HG02678 (cell line): Measurements from ENCODE around the gene KAZALD1.

Source experiments
- ATAC-seq: cut with Tn5 transposase; IDR thresholded peaks from one replicate; pipeline ENCODE4 v1.9.1; 2021; ENCODE audit warnings: mild to moderate bottlenecking, moderate library complexity; ENCODE audit not compliant: unreplicated experiment

Gene KAZALD1

DNA sequence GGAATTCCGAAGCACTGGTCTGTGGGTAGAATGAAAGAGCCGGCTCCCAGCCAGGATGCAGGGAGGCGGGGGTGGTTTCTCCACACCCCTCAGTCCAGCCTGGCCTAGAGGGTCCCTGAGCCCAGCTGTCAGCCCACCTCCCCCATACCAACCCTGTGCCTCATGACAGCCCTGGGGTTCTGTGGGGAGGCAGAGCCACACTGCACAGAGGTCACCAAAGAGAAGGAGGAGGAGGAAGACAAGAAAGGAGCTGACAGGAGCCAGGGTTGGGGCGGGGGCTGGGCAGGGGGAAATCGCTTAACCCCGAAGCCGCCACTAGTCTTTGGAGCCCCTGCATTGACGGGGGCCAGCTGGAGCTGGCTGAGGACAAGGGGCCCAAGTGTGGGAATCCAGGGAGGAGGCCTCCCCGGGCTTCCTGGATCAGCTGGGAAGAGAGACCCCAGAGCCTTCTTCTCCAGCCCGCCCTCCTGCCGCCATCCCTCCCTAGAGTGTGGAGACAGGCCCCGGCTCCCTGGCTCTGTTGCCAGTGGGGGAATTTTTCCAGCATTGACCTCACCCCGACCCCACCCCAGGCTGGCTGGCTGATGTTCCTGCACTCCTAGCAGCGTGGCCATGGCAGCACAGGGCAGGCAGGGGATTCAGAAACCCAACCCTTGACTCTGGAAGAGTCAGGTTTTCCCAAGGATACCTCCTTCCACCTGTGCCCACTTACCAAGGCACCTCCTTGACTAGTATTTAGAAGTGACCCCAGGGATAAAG, 32.5 kb downstream of the KAZALD1 start:
- ATAC-seq = no peak

- ATAC-seq = no peak
These were observed 33.2 kb downstream of the KAZALD1 start for GRCh38 chr10:101095004-101095403.

DNA sequence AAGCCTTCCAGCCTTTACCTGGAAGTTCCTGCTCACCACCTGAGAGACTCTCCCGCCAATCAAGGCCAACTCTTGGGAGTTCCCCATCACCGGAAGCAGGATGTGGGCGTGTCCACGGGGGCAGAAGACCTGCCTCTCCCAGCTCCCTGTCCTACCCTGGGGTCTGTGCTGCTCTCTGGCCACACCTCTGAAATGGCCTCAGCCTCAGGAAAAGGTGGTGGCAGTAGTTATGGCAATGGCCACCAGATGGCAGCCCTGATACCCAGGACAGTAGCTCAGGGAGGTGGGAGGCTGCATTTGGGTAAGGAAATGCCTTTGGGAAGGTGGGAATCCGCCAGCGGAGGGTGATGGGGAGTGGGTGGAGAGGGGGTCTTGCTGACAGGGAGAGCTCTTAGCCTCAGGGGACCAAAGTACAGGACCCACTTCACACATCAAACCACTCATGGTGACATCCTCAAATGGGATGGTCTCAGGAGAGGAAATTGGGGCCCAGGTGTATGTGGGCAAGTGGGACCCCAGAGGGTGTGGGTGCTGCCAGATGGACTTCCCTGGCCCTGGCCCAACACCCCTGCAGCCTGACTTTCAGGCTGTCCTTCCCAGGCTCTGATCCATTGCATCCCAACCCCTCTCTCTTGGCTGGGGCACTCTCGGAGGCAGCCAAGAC, 33.9 kb downstream of the KAZALD1 start:
- peak; percentile 67 for ATAC-seq

- no peak for ATAC-seq
These were observed 34.6 kb downstream of the KAZALD1 start for GRCh38 chr10:101096378-101096777.

GRCh38 chr10:101097881-101098280, 36.1 kb downstream of the KAZALD1 start:
- no peak for ATAC-seq

GRCh38 chr10:101099901-101100300, 38.1 kb downstream of the KAZALD1 start:
- no peak for ATAC-seq

DNA sequence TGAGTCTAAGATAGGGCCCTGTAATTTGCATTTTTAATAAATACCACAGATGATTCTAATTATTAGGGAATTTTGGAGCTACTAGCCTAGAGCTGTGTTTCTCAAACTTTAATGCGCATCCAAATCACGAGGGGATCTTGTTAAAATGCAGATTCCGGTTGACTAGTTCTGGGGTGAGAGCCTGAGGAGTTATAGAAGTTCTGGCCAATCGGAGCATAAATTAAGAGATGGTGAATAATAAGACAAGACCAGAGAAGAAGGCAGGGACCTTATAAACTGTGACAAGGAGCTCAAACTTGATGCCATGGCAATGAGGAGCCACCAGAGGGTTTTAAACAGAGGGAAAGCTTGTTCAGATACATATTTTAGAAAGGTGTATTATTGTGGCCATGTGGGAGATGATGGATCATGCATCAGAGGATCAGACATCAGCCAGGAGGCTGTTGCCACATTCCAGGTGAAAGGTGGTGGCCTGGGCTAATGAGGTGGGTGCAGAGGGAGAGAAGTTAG, 39.6 kb downstream of the KAZALD1 start:
- ATAC-seq = no peak

DNA sequence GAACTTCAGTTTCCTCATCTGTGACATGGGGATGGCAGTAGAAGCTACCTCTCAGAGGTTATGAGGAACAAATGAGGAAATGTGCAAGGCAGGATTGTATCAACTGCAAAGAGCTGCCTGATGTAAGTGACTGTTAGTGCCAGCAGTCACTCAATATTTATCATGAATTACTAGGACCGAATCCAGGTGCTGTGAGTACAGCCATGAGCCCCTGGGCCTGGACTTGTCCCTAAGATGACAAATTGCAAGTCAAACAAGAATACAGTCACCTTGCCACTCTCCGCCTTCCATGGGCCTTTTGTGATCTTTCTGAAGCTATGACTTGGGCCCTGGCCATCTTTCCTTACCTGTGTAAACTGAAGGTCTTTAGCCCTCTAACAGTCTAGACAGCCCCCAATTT, 41.6 kb downstream of the KAZALD1 start:
- no peak for ATAC-seq

- ATAC-seq = no peak
These were observed 44.6 kb downstream of the KAZALD1 start for GRCh38 chr10:101106351-101106750.

- ATAC-seq = no peak
These were observed 46.0 kb downstream of the KAZALD1 start for GRCh38 chr10:101107771-101108170.

- no peak for ATAC-seq
These were observed 49.2 kb downstream of the KAZALD1 start for GRCh38 chr10:101110856-101111523.

GRCh38 chr10:101111547-101111946, 49.8 kb downstream of the KAZALD1 start:
- no peak for ATAC-seq

DNA sequence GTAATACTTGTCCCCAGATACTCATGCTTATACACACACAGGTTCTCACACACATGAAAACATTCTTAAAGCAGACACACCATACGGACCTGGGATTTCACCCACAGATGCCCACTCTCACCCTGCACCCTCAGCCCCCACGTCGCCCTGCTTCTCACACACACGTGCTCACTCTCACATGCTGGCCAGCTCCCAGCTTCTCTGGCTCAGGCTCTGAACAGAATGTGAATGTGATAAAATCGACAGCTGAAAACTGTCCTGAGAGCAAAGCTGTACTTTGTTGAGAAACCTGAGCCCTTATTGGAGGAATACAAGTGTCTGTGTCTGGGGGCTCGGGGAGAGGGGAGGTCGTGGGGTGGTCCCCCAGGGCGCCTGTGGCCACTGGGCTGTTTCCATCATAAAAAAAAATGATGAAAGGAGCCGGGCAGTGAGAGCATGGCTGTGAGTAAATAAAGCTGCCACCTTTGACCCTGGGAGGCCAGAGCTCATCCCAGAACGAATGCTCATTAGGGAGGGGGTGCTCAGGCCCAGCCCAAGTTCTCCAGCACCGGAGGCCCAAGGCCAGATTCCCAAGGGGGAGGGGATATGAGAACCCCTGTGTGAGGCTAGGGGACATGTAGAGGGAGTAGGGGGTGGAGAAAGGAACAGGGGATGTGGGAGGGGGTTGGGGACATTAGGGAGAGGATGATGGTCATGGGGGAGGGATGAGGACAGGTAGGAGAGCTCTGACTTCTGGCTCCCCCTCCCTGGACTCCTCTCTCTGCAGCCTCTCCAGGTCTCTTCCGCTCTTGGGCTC, 51.2 kb downstream of the KAZALD1 start:
- no peak for ATAC-seq

DNA sequence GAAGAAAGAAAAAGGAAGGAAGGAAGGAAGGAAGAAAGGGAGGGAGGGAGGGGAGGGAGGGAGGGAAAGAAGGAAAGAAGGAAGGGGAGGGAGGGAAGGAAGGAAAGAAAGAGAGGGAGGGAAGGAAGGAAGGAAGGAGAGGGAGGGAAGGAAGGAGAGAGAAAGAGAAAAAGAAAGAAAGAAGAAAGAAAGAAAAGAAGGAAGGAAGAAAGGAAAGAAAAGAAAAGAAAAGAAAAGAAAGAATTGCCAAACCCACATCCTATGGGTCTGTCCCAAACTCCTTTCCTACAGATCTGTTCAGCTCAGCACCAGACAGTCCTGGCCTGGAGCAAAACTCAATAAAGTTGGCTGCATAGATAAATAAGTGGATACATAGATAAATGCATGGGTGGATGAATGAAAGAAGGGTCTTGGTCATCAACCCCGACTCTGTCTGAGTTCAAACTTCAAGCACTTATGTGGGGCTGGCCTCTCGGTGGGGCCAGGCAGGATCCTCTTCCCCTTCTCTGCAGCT, 52.2 kb downstream of the KAZALD1 start:
- ATAC-seq = no peak

- no peak for ATAC-seq
These were observed 52.9 kb downstream of the KAZALD1 start for GRCh38 chr10:101114646-101115045.
